Astrocyte of the cerebellum (primary cell): Measurements from ENCODE around the gene PCCA.

ENCODE experiments used
- DNase-seq: peaks from one replicate; pipeline ENCODE4 v3.0.0-alpha.2; 2011; ENCODE audit warnings: low read depth
- H3K4me3 ChIP-seq: 2 replicates; pipeline ENCODE4 v1.5.1; 2011; ENCODE audit warnings: mild to moderate bottlenecking, low read depth, low read length, moderate library complexity
- CTCF ChIP-seq: IDR thresholded peaks from 2 replicates; pipeline ENCODE4 v1.5.1; 2012; ENCODE audit warnings: low read length, low read depth, moderate library complexity, mild to moderate bottlenecking; ENCODE audit errors: missing control alignments
- in situ Hi-C: cut with HindIII; loops from 2 replicates; pipeline ENCODE4 v1.10.0; 2017; ENCODE audit warnings: low sequenced_read_pairs

Gene PCCA

GRCh38 chr13:100434010-100434763, 345.3 kb downstream of the PCCA start:
- H3K4me3 ChIP-seq, result no peak overlapping the region
- TF ChIP-seq CTCF, result no peak
- in situ Hi-C loops, result no loop called here
- DNase-seq, result peak; percentile 20

- H3K4me3 ChIP-seq, result no peak overlapping the region
- TF ChIP-seq CTCF, result no peak
- no peak for DNase-seq
- in situ Hi-C loops, result no loop called here
Measured at GRCh38 chr13:100436099-100436498, 347.2 kb downstream of the PCCA start.

- no peak overlapping the region for H3K4me3 ChIP-seq
- no peak for DNase-seq
- in situ Hi-C loops, result no loop called here
- no peak for TF ChIP-seq CTCF
Measured at GRCh38 chr13:100438059-100438788, 349.3 kb downstream of the PCCA start.

- no peak for DNase-seq
- in situ Hi-C loops, result no loop called here
- H3K4me3 ChIP-seq, result no peak overlapping the region
- no peak for TF ChIP-seq CTCF
Measured at GRCh38 chr13:100439247-100439970, 350.5 kb downstream of the PCCA start.

GRCh38 chr13:100440751-100441425, 352.0 kb downstream of the PCCA start:
- no peak for TF ChIP-seq CTCF
- in situ Hi-C loops, result no loop called here
- DNase-seq, result peak; percentile 19
- H3K4me3 ChIP-seq, result no peak overlapping the region

GRCh38 chr13:100442095-100442832, 353.4 kb downstream of the PCCA start:
- in situ Hi-C loops, result no loop called here

More at GRCh38 chr13:100442095-100442832, 353.4 kb downstream of the PCCA start:
- DNase-seq, result no peak
- no peak for TF ChIP-seq CTCF
- no peak overlapping the region for H3K4me3 ChIP-seq
